BJ (cell line): ENCODE results near the gene PLA2G15. TPM values are rescaled to one million over a fixed set of nuclear protein-coding genes. Genes with fewer than 3 reads are reported as not detected.

Source experiments
- CTCF ChIA-PET: fragments of 350-600 bp; formaldehyde crosslinking; extraction: SDS; loops from one replicate; lab custom pipeline; 2021; ENCODE audit warnings: antibody characterized with exemption, inconsistent platforms; lab: Yijun Ruan, JAX
- POLR2A ChIA-PET: fragments of 300-600 bp; sonication (Branson Sonifier 250); formaldehyde crosslinking; extraction: SDS; loops from one replicate; lab custom pipeline; 2021; ENCODE audit warnings: antibody characterized with exemption; lab: Charles Lee
- DNase-seq: peaks from one replicate; pipeline ENCODE4 v3.0.0-alpha.2; 2011; ENCODE audit warnings: low read depth
- H3K27me3 ChIP-seq: 2 replicates; pipeline ENCODE4 v1.6.0; 2011; ENCODE audit warnings: low read length; ENCODE audit not compliant: control insufficient read depth, insufficient read depth
- H3K36me3 ChIP-seq: 2 replicates; pipeline ENCODE4 v1.5.1; 2011; ENCODE audit warnings: low read length; ENCODE audit not compliant: control insufficient read depth, insufficient read depth
- H3K4me3 ChIP-seq: 2 replicates; pipeline ENCODE4 v1.5.1; 2011; ENCODE audit warnings: low read depth, mild to moderate bottlenecking, control low read depth, low read length
- CTCF ChIP-seq: IDR thresholded peaks from 2 replicates; pipeline ENCODE4 v1.5.1; 2011; ENCODE audit warnings: low read depth, mild to moderate bottlenecking, control low read depth, inconsistent platforms, low read length, moderate library complexity; ENCODE audit not compliant: insufficient read depth
- polyA plus RNA-seq: library from polyadenylated mRNA; depleted of rRNA; stranded (reverse); fragments of >200 nt; gene quantifications from 2 replicates; pipeline ENCODE4 v1.2.3, GENCODE V29; 2011

The PLA2G15 gene
- polyA plus RNA-seq, 1 experiment, result 39.2 TPM

GRCh38 chr16:68206245-68206644, 38.9 kb upstream of the PLA2G15 start:
- no peaks in the 10 kb centered on the region for H3K27me3 ChIP-seq
- no peak for DNase-seq
- no peak for TF ChIP-seq CTCF
- no peaks in the 10 kb centered on the region; the same call in 1 of the 2 replicates for H3K36me3 ChIP-seq
- ChIA-PET POLR2A (no interaction called here), CTCF (interaction anchor here (1.1 to 1.8 kb wide), 3 partner anchors 8 to 22 kb away, joined by 3 to 5 read pairs (median 5); no protein-coding TSS in a partner anchor)
- H3K4me3 ChIP-seq, result no peak overlapping the region

- ChIA-PET CTCF (interaction anchor here (0.7 to 1.4 kb wide), 4 partner anchors 9 to 122 kb away, joined by 3 to 4 read pairs (median 4); no protein-coding TSS in a partner anchor), POLR2A (no interaction called here)
- TF ChIP-seq CTCF, result no peak
- no peak overlapping the region for H3K4me3 ChIP-seq
- DNase-seq, result no peak
- H3K36me3 ChIP-seq, result no peaks in the 10 kb centered on the region
- no peaks in the 10 kb centered on the region for H3K27me3 ChIP-seq
These were observed 30.4 kb upstream of the PLA2G15 start for GRCh38 chr16:68214726-68215125.

- Histone ChIP-seq H3K36me3 (no peaks in the 10 kb centered on the region), H3K27me3 (no peaks in the 10 kb centered on the region), H3K4me3 (no peak overlapping the region)
- POLR2A ChIA-PET, result no interaction called here
- TF ChIP-seq CTCF, result no peak
- no peak for DNase-seq
- CTCF ChIA-PET, result interaction anchor here (0.7 to 1.4 kb wide), 4 partner anchors 9 to 122 kb away, joined by 3 to 4 read pairs (median 4); no protein-coding TSS in a partner anchor
These were observed 29.9 kb upstream of the PLA2G15 start for GRCh38 chr16:68215302-68215701.

GRCh38 chr16:68216240-68216639, 28.9 kb upstream of the PLA2G15 start:
- Histone ChIP-seq H3K36me3 (no peaks in the 10 kb centered on the region), H3K27me3 (no peaks in the 10 kb centered on the region), H3K4me3 (no peak overlapping the region)
- POLR2A ChIA-PET, result no interaction called here
- DNase-seq, result no peak
- no peak for TF ChIP-seq CTCF
- CTCF ChIA-PET, result interaction anchor here (0.6 to 2.8 kb wide), 2 partner anchors 11 to 858 kb away, joined by 3 to 12 read pairs; no protein-coding TSS in a partner anchor

GRCh38 chr16:68217506-68217905, 27.7 kb upstream of the PLA2G15 start:
- no peak for DNase-seq
- ChIA-PET CTCF (interaction anchor here (1.1 to 2.8 kb wide), 3 partner anchors 10 to 124 kb away, joined by 7 to 12 read pairs (median 7); no protein-coding TSS in a partner anchor), POLR2A (interaction anchor here (0.6 kb wide), 1 partner anchor 146 kb away, joined by 9 read pairs; no protein-coding TSS in a partner anchor)
- no peak for TF ChIP-seq CTCF
- H3K4me3 ChIP-seq, result no peak overlapping the region
- no peaks in the 10 kb centered on the region for H3K27me3 ChIP-seq
- no peaks in the 10 kb centered on the region for H3K36me3 ChIP-seq
